ENCODE measurements around the gene NAA16.
"Not testable (repeated sequence)": the region's sequence is repeated elsewhere in the genome, so short reads cannot be mapped to it uniquely, and the experiment has no call there.

NAA16 gene
- total RNA-seq: 24.2 to 56.5 reads per million in 2 experiments

DNA sequence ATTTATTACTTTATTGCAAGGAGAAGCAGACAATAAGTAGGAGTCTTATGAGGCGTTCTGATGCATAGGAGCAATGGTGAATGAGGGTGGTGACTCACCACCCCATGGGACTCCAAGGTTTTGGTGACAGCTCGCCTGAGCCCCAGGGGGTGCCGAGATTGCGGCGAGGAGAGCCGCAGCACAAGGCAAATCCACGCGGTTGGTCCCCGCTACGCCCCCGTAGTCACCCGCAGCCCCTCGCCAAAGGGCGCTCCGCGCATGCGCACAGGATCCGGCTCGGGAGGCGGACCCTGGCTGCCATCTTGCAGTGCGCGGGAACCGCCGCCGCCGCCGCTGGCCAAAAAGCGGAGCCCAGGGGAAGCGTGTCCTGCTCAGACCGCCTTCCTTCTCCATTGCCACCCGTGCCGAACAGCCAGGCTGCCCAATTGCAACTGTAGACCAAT, at the start of gene NAA16:
Gene NAA16 (plus strand): TSS at position 305 of the 443 bp plus-strand sequence. CDS start 262 bp downstream, outside the sequence.
- peak; percentile 89 for DNase-seq (ENCODE audit: low read depth)

- DNase-seq (ENCODE audit: low read depth): peak; percentile 68
These were observed 47.7 kb upstream of the NAA16 start, which contains the start of gene MTRF1 for GRCh38 chr13:41263261-41263971. TSS of gene MTRF1 (minus strand) at chr13:41263576. CDS start at chr13:41260907, 2,669 bp downstream.

DNA sequence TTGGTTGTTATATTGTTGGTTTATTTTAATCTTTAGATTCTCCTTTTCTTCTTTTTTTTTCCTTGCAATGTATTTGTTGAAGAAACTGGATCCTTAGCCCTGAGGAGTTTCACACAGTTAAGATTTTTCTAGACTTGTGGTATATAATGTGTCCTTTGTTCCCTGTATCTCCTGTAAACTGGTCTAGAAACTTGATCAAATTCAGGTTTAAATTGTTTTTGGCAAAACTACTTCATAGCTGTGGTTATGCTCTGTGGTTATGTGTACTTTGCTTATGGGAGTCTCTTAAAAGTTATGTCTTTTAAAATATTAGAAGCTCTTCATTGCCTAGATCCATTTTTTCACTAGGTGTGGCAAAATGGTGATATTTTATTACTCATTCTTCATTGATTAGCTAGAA, 44.0 kb upstream of the NAA16 start:
- DNase-seq (ENCODE audit: low read depth): no peak

GRCh38 chr13:41268764-41269163, 42.3 kb upstream of the NAA16 start:
- DNase-seq (ENCODE audit: low read depth): no peak

- no peak for DNase-seq (ENCODE audit: low read depth)
These were observed 39.4 kb upstream of the NAA16 start for GRCh38 chr13:41271456-41272285.

GRCh38 chr13:41273831-41274441, 37.1 kb upstream of the NAA16 start:
- DNase-seq (ENCODE audit: low read depth): no peak

GRCh38 chr13:41274881-41275280, 36.2 kb upstream of the NAA16 start:
- DNase-seq (ENCODE audit: low read depth): no peak

DNA sequence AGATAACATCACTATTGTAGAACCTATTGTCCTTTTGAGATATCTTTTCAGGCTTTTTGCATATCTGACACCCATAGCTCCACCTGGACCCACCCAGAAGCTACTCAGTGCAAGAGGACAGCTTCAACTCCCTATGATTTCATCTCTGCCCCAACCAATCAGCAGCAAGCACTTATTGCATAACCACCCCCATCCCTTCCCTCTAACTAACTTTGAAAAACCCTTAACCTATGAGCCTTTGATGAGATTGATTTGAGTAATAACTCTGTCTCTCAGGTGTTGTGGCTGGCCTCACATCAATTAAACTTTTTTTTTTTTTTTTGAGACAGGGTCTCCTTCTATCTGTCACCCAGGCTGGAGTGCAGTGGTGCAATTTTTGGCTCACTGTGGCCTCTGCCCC, 34.2 kb upstream of the NAA16 start:
- no peak for DNase-seq (ENCODE audit: low read depth)

GRCh38 chr13:41279156-41279555, 31.9 kb upstream of the NAA16 start:
- not testable (repeated sequence) for DNase-seq (ENCODE audit: low read depth)

DNA sequence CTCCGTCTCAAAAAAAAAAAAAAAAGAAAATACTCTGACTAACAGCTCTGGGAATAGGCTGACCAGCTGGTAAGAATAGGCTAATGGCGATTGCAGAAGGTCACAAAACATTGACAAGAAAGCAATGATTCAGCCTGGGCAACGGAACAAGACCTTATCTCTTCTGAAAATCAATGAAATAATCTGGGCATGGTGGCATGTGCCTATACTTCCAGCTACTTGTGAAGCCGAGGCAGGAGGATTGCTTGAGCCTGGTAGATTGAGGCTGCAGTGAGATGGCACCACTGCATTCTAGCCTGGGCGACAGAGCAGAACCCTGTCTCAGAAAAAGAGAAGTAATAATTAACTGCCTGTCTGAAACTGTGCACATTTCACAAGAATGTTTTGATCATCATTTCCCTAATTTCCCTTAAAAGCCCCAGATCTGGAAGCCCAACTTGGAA, 28.9 kb upstream of the NAA16 start:
- no peak for DNase-seq (ENCODE audit: low read depth)

GRCh38 chr13:41284512-41285288, 26.4 kb upstream of the NAA16 start:
- DNase-seq (ENCODE audit: low read depth): no peak

DNA sequence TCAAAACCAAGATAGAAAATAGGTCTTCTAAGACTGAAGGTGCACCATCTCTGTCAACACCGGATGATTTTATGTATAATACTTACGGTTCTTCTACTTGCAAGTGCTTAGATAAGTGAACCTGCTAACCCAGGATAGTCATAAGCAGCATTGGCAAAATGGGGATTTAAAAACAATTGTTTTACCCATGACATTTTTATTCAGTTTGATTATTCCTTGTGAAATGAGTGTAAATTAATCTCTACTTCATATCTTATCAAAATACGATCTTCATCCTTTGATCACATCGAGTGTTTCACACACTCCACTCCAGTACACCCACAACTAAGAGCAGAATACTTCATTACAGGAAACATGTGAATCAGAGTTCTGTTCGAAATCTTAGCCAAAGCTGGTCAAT, 24.7 kb upstream of the NAA16 start:
- DNase-seq (ENCODE audit: low read depth): no peak

GRCh38 chr13:41289463-41289881, 21.6 kb upstream of the NAA16 start:
- DNase-seq (ENCODE audit: low read depth): no peak

- DNase-seq (ENCODE audit: low read depth): no peak
These were observed 19.8 kb upstream of the NAA16 start for GRCh38 chr13:41291246-41291645.

DNA sequence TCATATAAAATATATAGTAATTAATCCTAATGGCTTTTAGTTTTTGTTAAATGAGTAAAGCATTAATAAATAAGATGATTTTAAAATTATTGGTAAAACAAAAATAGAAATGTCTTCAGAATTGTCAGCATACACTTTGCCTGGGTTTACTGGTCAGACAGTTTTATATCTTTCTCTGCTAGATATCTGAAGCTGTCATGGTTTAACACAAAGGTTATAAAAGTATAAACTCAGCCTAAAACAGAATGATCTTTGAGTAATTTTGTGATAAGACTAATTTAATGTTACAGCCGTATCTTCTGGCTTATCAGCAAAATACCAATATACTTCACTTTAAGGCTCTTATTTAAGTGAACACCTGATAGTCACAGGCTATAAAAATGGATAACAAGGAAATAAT, 17.8 kb upstream of the NAA16 start:
- DNase-seq (ENCODE audit: low read depth): no peak

DNA sequence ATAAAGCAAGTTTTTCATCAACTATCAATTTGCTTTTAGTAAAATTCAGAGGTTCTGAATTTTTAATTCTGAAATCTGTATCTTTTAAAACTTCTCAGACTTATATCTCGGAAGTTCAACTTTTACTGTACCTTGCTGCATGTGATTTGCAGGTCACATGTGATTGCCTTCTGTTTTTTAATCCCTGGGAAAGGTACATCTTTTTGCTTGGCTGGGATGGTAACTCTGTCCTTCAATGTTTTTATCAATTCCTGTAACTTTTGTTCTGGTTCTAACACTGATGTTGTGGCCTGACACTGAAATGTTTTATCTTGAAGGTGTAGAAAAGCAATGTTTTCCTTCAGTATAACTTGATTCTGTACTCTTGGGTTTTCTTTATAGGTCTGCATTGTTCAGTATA, 16.2 kb upstream of the NAA16 start:
- no peak for DNase-seq (ENCODE audit: low read depth)

- no peak for DNase-seq (ENCODE audit: low read depth)
These were observed 15.1 kb upstream of the NAA16 start for GRCh38 chr13:41295973-41296372.

DNA sequence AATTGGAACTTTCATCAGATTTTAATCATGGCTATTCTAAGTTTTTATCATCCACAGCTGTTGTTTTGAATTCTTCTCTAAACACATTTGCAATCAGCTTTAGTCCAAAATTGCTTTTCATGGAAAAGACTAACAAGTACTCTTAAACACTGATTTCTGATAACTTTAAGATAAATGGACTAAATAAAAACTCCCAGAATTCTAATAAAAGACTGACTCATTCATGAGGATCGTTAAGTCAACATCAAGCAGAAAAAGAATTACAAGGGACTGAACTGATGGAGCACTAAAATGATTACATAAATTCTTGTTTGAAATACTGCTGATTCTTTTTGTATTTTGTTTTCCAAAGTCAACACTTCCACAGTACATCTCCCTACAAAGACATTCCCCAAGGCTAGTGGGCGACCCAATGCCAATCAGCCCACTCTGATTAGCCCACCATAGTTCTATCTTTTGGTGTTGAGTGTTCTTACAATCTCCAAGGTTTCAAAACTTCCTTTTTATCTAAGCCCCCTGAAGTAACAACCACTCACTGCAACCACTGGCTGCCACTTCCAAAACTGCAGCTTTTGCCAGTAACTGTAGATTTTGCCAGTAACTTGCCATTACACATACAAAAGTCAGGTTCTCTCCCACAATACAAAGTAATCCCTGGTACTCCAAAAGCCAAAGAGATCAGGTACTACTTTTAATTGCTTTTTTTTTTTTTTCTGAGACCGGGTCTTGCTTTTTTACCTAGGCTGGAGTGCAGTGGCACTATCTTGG, 14.0 kb upstream of the NAA16 start:
- no peak for DNase-seq (ENCODE audit: low read depth)

DNA sequence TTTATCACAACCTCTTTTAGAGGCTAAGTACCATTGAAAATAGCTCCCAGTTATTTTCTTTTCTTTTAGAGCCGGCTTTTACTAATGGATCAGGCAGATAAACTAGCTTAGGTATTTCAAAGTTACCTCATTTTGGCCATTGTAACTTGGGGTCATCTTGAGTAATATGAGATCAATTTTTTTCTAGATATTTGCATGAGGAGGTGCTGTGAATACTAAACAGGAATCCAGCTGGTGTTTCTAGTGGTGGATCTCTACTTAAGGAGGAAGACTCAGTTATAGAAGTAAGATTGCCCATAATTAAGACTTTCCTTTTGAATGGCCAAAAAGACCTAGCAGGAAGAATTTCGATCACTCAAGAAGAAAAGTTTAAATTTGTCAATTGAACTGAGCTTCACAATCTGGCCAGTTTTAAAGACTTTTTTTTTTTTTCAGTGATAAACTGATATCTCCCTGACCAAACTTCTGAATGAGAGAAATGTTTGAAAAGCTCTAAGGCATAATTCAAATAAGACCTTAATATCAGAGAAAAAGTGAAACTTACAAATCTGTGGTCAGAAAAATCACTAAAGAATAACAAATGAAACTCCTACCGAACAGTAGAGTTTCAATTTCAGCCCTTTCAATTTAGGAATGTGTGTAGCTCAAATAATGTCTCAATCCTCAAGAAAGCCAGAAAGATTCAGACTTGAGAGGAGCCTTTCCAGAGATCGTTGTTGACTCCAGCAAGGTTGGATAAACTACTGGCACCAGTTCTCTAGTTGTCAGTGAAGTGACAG, 11.6 kb upstream of the NAA16 start:
- no peak for DNase-seq (ENCODE audit: low read depth)

- no peak for DNase-seq (ENCODE audit: low read depth)
These were observed 8.3 kb upstream of the NAA16 start for GRCh38 chr13:41302743-41303142.

All from T follicular helper cell (primary cell).